ENCODE data around the gene ANKHD1. TPM values are rescaled to one million over a fixed set of nuclear protein-coding genes. Genes with fewer than 3 reads are reported as not detected.

ANKHD1 gene
- total RNA-seq, 2 donors from 2014 or later = 85.6 to 95.9 TPM

GRCh38 chr5:140549237-140550144, 147.9 kb downstream of the ANKHD1 start:
- Mint-ChIP-seq H3K27me3 (ENCODE audit: insufficient read depth) (no peaks in the 10 kb centered on the region), H3K36me3 (ENCODE audit: low read depth) (peaks cover 50% of the 10 kb centered on the region), H3K27ac (peak overlapping the region; percentile 95), H3K4me1 (peaks cover 25% of the 10 kb centered on the region), H3K9me3 (no peaks in the 10 kb centered on the region), H3K4me3 (no peak overlapping the region)
- peaks cover 72% of the 10 kb centered on the region for H3K36me3 ChIP-seq (ENCODE audit: control insufficient read depth, insufficient read depth, low read length)
- H3K9me3 ChIP-seq (ENCODE audit: control insufficient read depth, low read length) = no peaks in the 10 kb centered on the region
- H3K27ac ChIP-seq (ENCODE audit: low read depth, low read length) = no peak overlapping the region
- DNase-seq = peak; percentile 36
- no peaks in the 10 kb centered on the region for H3K27me3 ChIP-seq (ENCODE audit: control insufficient read depth, insufficient read depth, low read length, poor library complexity, severe bottlenecking)
- no peak overlapping the region for H3K9ac ChIP-seq (ENCODE audit: extremely low read depth, low read length, poor library complexity, severe bottlenecking)
- TF ChIP-seq CTCF (conservative IDR thresholded peaks at IDR 0.05) = no peak
- H3K4me1 ChIP-seq (ENCODE audit: control insufficient read depth, insufficient read depth, low read length) = peaks cover 18% of the 10 kb centered on the region
- H3K4me3 ChIP-seq (ENCODE audit: low read length) = no peak overlapping the region
- WGBS, 2 experiments (ENCODE audit: insufficient coverage in 1 of 2, insufficient read length in 1 of 2) = 93 to 96% methylated on average over 3 of the region's 3 CpGs

GRCh38 chr5:140550147-140551079, 148.8 kb downstream of the ANKHD1 start:
- H3K4me1 ChIP-seq (ENCODE audit: control insufficient read depth, insufficient read depth, low read length) = peaks cover 18% of the 10 kb centered on the region
- peaks cover 69% of the 10 kb centered on the region for H3K36me3 ChIP-seq (ENCODE audit: control insufficient read depth, insufficient read depth, low read length)
- WGBS, 2 experiments (ENCODE audit: insufficient coverage in 1 of 2, insufficient read length in 1 of 2) = 94 to 100% methylated on average over 9 to 11 of the region's 11 CpGs
- peak; percentile 31 for DNase-seq
- no peak overlapping the region for H3K9ac ChIP-seq (ENCODE audit: extremely low read depth, low read length, poor library complexity, severe bottlenecking)
- H3K4me3 ChIP-seq (ENCODE audit: low read length) = no peak overlapping the region
- Mint-ChIP-seq H3K27ac (no peak overlapping the region), H3K36me3 (ENCODE audit: low read depth) (peaks cover 50% of the 10 kb centered on the region), H3K27me3 (ENCODE audit: insufficient read depth) (no peaks in the 10 kb centered on the region), H3K4me3 (no peak overlapping the region), H3K4me1 (peaks cover 26% of the 10 kb centered on the region), H3K9me3 (no peaks in the 10 kb centered on the region)
- no peak overlapping the region for H3K27ac ChIP-seq (ENCODE audit: low read depth, low read length)
- TF ChIP-seq CTCF (conservative IDR thresholded peaks at IDR 0.05) = no peak
- no peaks in the 10 kb centered on the region for H3K9me3 ChIP-seq (ENCODE audit: control insufficient read depth, low read length)
- H3K27me3 ChIP-seq (ENCODE audit: control insufficient read depth, insufficient read depth, low read length, poor library complexity, severe bottlenecking) = no peaks in the 10 kb centered on the region

GRCh38 chr5:140551872-140552271, 150.2 kb downstream of the ANKHD1 start:
- no peak overlapping the region for H3K9ac ChIP-seq (ENCODE audit: extremely low read depth, low read length, poor library complexity, severe bottlenecking)

More at GRCh38 chr5:140551872-140552271, 150.2 kb downstream of the ANKHD1 start:
- Histone ChIP-seq H3K4me3 (ENCODE audit: low read length) (no peak overlapping the region), H3K9me3 (ENCODE audit: control insufficient read depth, low read length) (no peaks in the 10 kb centered on the region), H3K27ac (ENCODE audit: low read depth, low read length) (no peak overlapping the region), H3K27me3 (ENCODE audit: control insufficient read depth, insufficient read depth, low read length, poor library complexity, severe bottlenecking) (no peaks in the 10 kb centered on the region), H3K36me3 (ENCODE audit: control insufficient read depth, insufficient read depth, low read length) (peaks cover 62% of the 10 kb centered on the region), H3K4me1 (ENCODE audit: control insufficient read depth, insufficient read depth, low read length) (peaks cover 15% of the 10 kb centered on the region)
- Mint-ChIP-seq H3K4me3 (no peak overlapping the region), H3K27me3 (ENCODE audit: insufficient read depth) (no peaks in the 10 kb centered on the region), H3K9me3 (no peaks in the 10 kb centered on the region), H3K36me3 (ENCODE audit: low read depth) (peaks cover 47% of the 10 kb centered on the region), H3K27ac (no peak overlapping the region), H3K4me1 (peaks cover 31% of the 10 kb centered on the region)
- peak; percentile 39 for DNase-seq
- no peak for TF ChIP-seq CTCF (conservative IDR thresholded peaks at IDR 0.05)
- WGBS, 2 experiments (ENCODE audit: insufficient coverage in 1 of 2, insufficient read length in 1 of 2) = 93% methylated on average over 2 to 4 of the region's 4 CpGs

All from endodermal cell (in vitro differentiated cells).